ENCODE measurements around the gene SAFB. TPM values are rescaled to one million over a fixed set of nuclear protein-coding genes. Genes with fewer than 3 reads are reported as not detected.

Gene SAFB
- total and polyA plus RNA-seq, 2 of the 13 experiments (the other 11 are each of a cell fraction or from before 2014, with no cell fraction given), result 21.0 to 28.4 TPM

- TF ChIP-seq ZNF512B (CRISPR knock-in tag; IDR thresholded peaks at IDR 0.05; ENCODE audit: borderline replicate concordance) (no peak), STAG1 (CRISPR knock-in tag; IDR thresholded peaks at IDR 0.05) (peak; percentile 87), KDM6A (CRISPR knock-in tag; IDR thresholded peaks at IDR 0.05; ENCODE audit: low read depth) (no peak), SNAPC4 (CRISPR knock-in tag; IDR thresholded peaks at IDR 0.05) (no peak), HINFP (CRISPR knock-in tag; IDR thresholded peaks at IDR 0.05; ENCODE audit: low read depth) (peak; percentile 90), ZNF816 (CRISPR knock-in tag; IDR thresholded peaks at IDR 0.05; ENCODE audit: borderline replicate concordance) (no peak), ZNF747 (CRISPR knock-in tag; IDR thresholded peaks at IDR 0.05; ENCODE audit: borderline replicate concordance) (no peak), SIX1 (CRISPR knock-in tag; IDR thresholded peaks at IDR 0.05; ENCODE audit: borderline replicate concordance) (no peak), NFYC (CRISPR knock-in tag; IDR thresholded peaks at IDR 0.05) (no peak), BCLAF1 (IDR thresholded peaks at IDR 0.05) (no peak), ZNF280B (CRISPR knock-in tag; IDR thresholded peaks at IDR 0.05; ENCODE audit: borderline replicate concordance) (no peak; the same call in 1 of the 2 replicates), RORA (CRISPR knock-in tag; IDR thresholded peaks at IDR 0.05) (no peak), CBX5 (CRISPR knock-in tag; IDR thresholded peaks at IDR 0.05; ENCODE audit: borderline replicate concordance) (no peak)
Observed at GRCh38 chr19:5578097-5578846, 44.6 kb upstream of the SAFB start (continued).
